H9 (cell line): ENCODE measurements around the gene COL5A3. TPM values are rescaled to one million over a fixed set of nuclear protein-coding genes. Genes with fewer than 3 reads are reported as not detected.

Source experiments
- DNase-seq: peaks from one replicate; pipeline ENCODE4 v3.0.0-alpha.2; 2017
- H2AFZ ChIP-seq: one replicate; pipeline ENCODE4 v1.6.1; 2013; ENCODE audit warnings: mild to moderate bottlenecking, low read length, control low read depth, moderate library complexity
- H2AK5ac ChIP-seq: 2 replicates; pipeline ENCODE4 v1.6.1; 2013; ENCODE audit warnings: low read length, control low read depth, mixed read lengths; ENCODE audit not compliant: insufficient read length
- H2BK120ac ChIP-seq: one replicate; pipeline ENCODE4 v1.6.1; 2013; ENCODE audit warnings: low read depth, mild to moderate bottlenecking, low read length, control low read depth, inconsistent platforms; ENCODE audit not compliant: poor library complexity, severe bottlenecking
- H2BK12ac ChIP-seq: 2 replicates; pipeline ENCODE4 v1.6.1; 2013; ENCODE audit warnings: low read length, control low read depth, mixed read lengths, low read depth; ENCODE audit not compliant: insufficient read length
- H2BK15ac ChIP-seq: 2 replicates; pipeline ENCODE4 v1.6.1; 2013; ENCODE audit warnings: low read depth, low read length, control low read depth
- H2BK20ac ChIP-seq: one replicate; pipeline ENCODE4 v1.6.1; 2013; ENCODE audit warnings: low read depth, mild to moderate bottlenecking, low read length, control low read depth, inconsistent platforms; ENCODE audit not compliant: poor library complexity, severe bottlenecking
- H2BK5ac ChIP-seq: 2 replicates; pipeline ENCODE4 v1.6.1; 2013; ENCODE audit warnings: low read length, control low read depth, mixed read lengths; ENCODE audit not compliant: insufficient read length
- H3K14ac ChIP-seq: 2 replicates; pipeline ENCODE4 v1.6.1; 2013; ENCODE audit warnings: low read length, control low read depth; ENCODE audit not compliant: insufficient read depth
- H3K18ac ChIP-seq: 2 replicates; pipeline ENCODE4 v1.6.1; 2013; ENCODE audit warnings: low read depth, mild to moderate bottlenecking, mixed read lengths, low read length, control low read depth; ENCODE audit not compliant: insufficient read length
- H3K23ac ChIP-seq: 2 replicates; pipeline ENCODE4 v1.6.1; 2013; ENCODE audit warnings: low read length, control low read depth, mixed read lengths, low read depth; ENCODE audit not compliant: insufficient read length
- H3K23me2 ChIP-seq: 2 replicates; pipeline ENCODE4 v1.6.1; 2013; ENCODE audit warnings: low read depth, mild to moderate bottlenecking, mixed read lengths, low read length, control low read depth; ENCODE audit not compliant: insufficient read length, poor library complexity, severe bottlenecking
- H3K27ac ChIP-seq: 2 replicates; pipeline ENCODE4 v1.5.1; 2013; ENCODE audit warnings: low read length, control low read depth, mixed read lengths, low read depth; ENCODE audit not compliant: insufficient read length
- H3K27me3 ChIP-seq: 2 replicates; pipeline ENCODE4 v1.6.1; 2013; ENCODE audit warnings: low read length, control low read depth, inconsistent platforms; ENCODE audit not compliant: insufficient read depth
- H3K4ac ChIP-seq: 2 replicates; pipeline ENCODE4 v1.6.1; 2013; ENCODE audit warnings: low read depth, mild to moderate bottlenecking, control low read depth, inconsistent platforms, low read length, moderate library complexity
- H3K4me1 ChIP-seq: 2 replicates; pipeline ENCODE4 v1.6.1; 2013; ENCODE audit warnings: low read length, control low read depth, inconsistent platforms; ENCODE audit not compliant: insufficient read depth
- H3K4me2 ChIP-seq: 2 replicates; pipeline ENCODE4 v1.6.1; 2013; ENCODE audit warnings: low read length, control low read depth, mixed read lengths; ENCODE audit not compliant: insufficient read length, insufficient read depth
- H3K56ac ChIP-seq: 2 replicates; pipeline ENCODE4 v1.6.1; 2013; ENCODE audit warnings: low read depth, mild to moderate bottlenecking, mixed read lengths, low read length, control low read depth; ENCODE audit not compliant: insufficient read length
- H3K79me1 ChIP-seq: 2 replicates; pipeline ENCODE4 v1.6.1; 2013; ENCODE audit warnings: low read depth, mild to moderate bottlenecking, moderate library complexity, low read length, control low read depth, inconsistent platforms; ENCODE audit not compliant: insufficient read depth, poor library complexity, severe bottlenecking
- H3K79me2 ChIP-seq: 2 replicates; pipeline ENCODE4 v1.6.1; 2013; ENCODE audit warnings: low read length, control low read depth, inconsistent platforms; ENCODE audit not compliant: insufficient read depth
- H3K9ac ChIP-seq: 2 replicates; pipeline ENCODE4 v1.6.1; 2013; ENCODE audit warnings: low read length, control low read depth, mixed read lengths; ENCODE audit not compliant: insufficient read length; ENCODE audit errors: extremely low read depth
- H3K9me3 ChIP-seq: one replicate; pipeline ENCODE4 v1.6.1; 2013; ENCODE audit warnings: low read depth, low read length, inconsistent platforms; ENCODE audit not compliant: control insufficient read depth
- H3T11ph ChIP-seq: one replicate; pipeline ENCODE4 v1.6.1; 2013; ENCODE audit warnings: mild to moderate bottlenecking, low read length, control low read depth, inconsistent platforms
- H4K20me1 ChIP-seq: one replicate; pipeline ENCODE4 v1.6.1; 2013; ENCODE audit not compliant: control insufficient read depth, insufficient read length, insufficient read depth
- H4K5ac ChIP-seq: 2 replicates; pipeline ENCODE4 v1.6.1; 2013; ENCODE audit warnings: low read depth, mild to moderate bottlenecking, mixed read lengths, low read length, control low read depth; ENCODE audit not compliant: insufficient read length
- H4K8ac ChIP-seq: replicated peaks from 2 replicates; pipeline ENCODE4 v1.6.1; 2013; ENCODE audit warnings: low read length, control low read depth, mixed read lengths, low read depth; ENCODE audit not compliant: insufficient read length
- H4K91ac ChIP-seq: 2 replicates; pipeline ENCODE4 v1.6.1; 2013; ENCODE audit warnings: low read depth, mild to moderate bottlenecking, moderate library complexity, mixed read lengths, low read length, control low read depth; ENCODE audit not compliant: insufficient read length
- H3K27ac Mint-ChIP-seq, 3 experiments: 2 replicates in 2 of 3; 3 replicates in 1 of 3; pipeline ENCODE4 v1.8.0; 2020 to 2021; ENCODE audit warnings: mixed read lengths in 3 of 3, mild to moderate bottlenecking in 1 of 3, moderate library complexity in 1 of 3
- H3K27me3 Mint-ChIP-seq: 2 replicates; pipeline ENCODE4 v1.8.0; 2021; ENCODE audit warnings: low read depth, mild to moderate bottlenecking, moderate library complexity, mixed read lengths
- H3K36me3 Mint-ChIP-seq, 3 experiments: 2 replicates in 2 of 3; 3 replicates in 1 of 3; pipeline ENCODE4 v1.8.0; 2020 to 2021; ENCODE audit warnings: low read depth in 3 of 3, mixed read lengths in 3 of 3; ENCODE audit not compliant: insufficient read depth in 1 of 3
- H3K4me1 Mint-ChIP-seq, 2 experiments: 2 replicates each; pipeline ENCODE4 v1.8.0; 2020; ENCODE audit warnings: mixed read lengths in 2 of 2
- H3K4me3 Mint-ChIP-seq, 2 experiments: 2 replicates in 1 of 2; 3 replicates in 1 of 2; pipeline ENCODE4 v1.8.0; 2020 to 2021; ENCODE audit warnings: mild to moderate bottlenecking in 2 of 2, mixed read lengths in 2 of 2, moderate library complexity in 1 of 2
- H3K9me3 Mint-ChIP-seq, 2 experiments: 2 replicates in 1 of 2; 3 replicates in 1 of 2; pipeline ENCODE4 v1.8.0; 2020; ENCODE audit warnings: mild to moderate bottlenecking in 2 of 2, mixed read lengths in 2 of 2, moderate library complexity in 1 of 2
- CTCF ChIP-seq: fragments of 200-600 bp; sonication (generic); conservative IDR thresholded peaks from 3 replicates; pipeline ENCODE4 v1.8.0; 2021; ENCODE audit warnings: antibody characterized with exemption, mild to moderate bottlenecking
- WGBS: extraction: QIAGEN DNeasy Blood & Tissue Kit; methylation state at CpG from one replicate; pipeline ENCODE4 v1.1.7; 2013; ENCODE audit warnings: missing lambda C conversion rate, low lambda C conversion rate, mixed read lengths; ENCODE audit not compliant: insufficient read length; ENCODE audit errors: extremely low coverage; 5-methylcytosine and 5-hydroxymethylcytosine counted together
- total RNA-seq: library from RNA; stranded (reverse); gene quantifications from 2 replicates; pipeline ENCODE4 v1.2.1, GENCODE V29; 2021

Gene COL5A3
- total RNA-seq, 1 experiment from 2014 or later, result 0.72 TPM

DNA sequence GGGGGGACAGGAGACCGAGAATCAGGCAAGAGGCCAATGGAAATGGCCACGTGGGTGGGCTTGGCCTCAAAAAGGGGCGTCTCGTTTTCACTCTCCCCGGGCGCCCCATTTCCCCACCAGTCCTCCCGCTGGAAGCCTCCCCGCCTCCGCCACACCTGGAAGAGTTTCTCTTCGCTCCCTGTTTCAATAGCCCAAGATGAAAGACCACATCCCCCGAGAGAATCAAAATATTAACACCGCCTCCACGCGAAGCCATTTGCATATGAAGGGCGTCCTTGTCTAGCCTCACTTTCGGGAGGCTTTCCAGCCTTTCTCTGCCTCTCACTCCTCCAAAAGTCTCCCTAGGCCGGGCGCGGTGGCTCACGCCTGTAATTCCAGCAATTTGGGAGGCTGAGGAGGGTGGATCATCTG is 73.3 kb downstream of the COL5A3 start:
- H3K27ac ChIP-seq, result no peak overlapping the region
- no peak overlapping the region for H2AFZ ChIP-seq
- H4K5ac ChIP-seq, result no peak overlapping the region
- no peak overlapping the region for H4K91ac ChIP-seq
- H2BK120ac ChIP-seq, result no peak overlapping the region
- TF ChIP-seq CTCF, result no peak
- no peak overlapping the region for H2BK20ac ChIP-seq
- peak overlapping the region; percentile 62 for H3K4me2 ChIP-seq
- H4K8ac ChIP-seq, result no peak overlapping the region
- Mint-ChIP-seq H3K27ac (peak overlapping the region; percentile 1 to 98 (median 96)), H3K4me1 (peaks cover 23 to 36% of the 10 kb centered on the region in 2 experiments), H3K36me3 (no peaks in the 10 kb centered on the region; a peak in 3 of 7 replicates), H3K4me3 (peak overlapping the region; percentile 71 to 80), H3K9me3 (peaks cover 3 to 8% of the 10 kb centered on the region in 2 experiments; a peak in 3 of 5 replicates), H3K27me3 (peaks cover 25% of the 10 kb centered on the region)
- H3T11ph ChIP-seq, result no peak overlapping the region
- peaks cover 5% of the 10 kb centered on the region for H3K79me1 ChIP-seq
- H2AK5ac ChIP-seq, result no peak overlapping the region
- peaks cover 10% of the 10 kb centered on the region for H3K23me2 ChIP-seq
- H3K9ac ChIP-seq, result no peak overlapping the region
- no peak overlapping the region for H3K4ac ChIP-seq
- no CpG with 5 or more reads among the region's 20 CpGs for WGBS
- H3K56ac ChIP-seq, result no peak overlapping the region
- no peak overlapping the region for H2BK15ac ChIP-seq
- no peaks in the 10 kb centered on the region for H3K9me3 ChIP-seq
- H3K27me3 ChIP-seq, result no peaks in the 10 kb centered on the region
- H3K79me2 ChIP-seq, result no peaks in the 10 kb centered on the region
- peak; percentile 73 for DNase-seq
- no peak overlapping the region for H3K14ac ChIP-seq
- H4K20me1 ChIP-seq, result no peaks in the 10 kb centered on the region
- H3K23ac ChIP-seq, result no peak overlapping the region
- H2BK5ac ChIP-seq, result no peak overlapping the region
- no peak overlapping the region for H3K18ac ChIP-seq
- no peak overlapping the region for H2BK12ac ChIP-seq
- H3K4me1 ChIP-seq, result peaks cover 6% of the 10 kb centered on the region; the same call in 1 of the 2 replicates
